ENCODE measurements around the gene MYO10.

The MYO10 gene

GRCh38 chr5:16815432-16815831 is 120.7 kb downstream of the MYO10 start:
- TF ChIP-seq MAX (IDR thresholded peaks at IDR 0.05) (no peak), ZBTB7A (IDR thresholded peaks at IDR 0.05; ENCODE audit: low read depth) (no peak)

- no peak for TF ChIP-seq CREB1 (IDR thresholded peaks at IDR 0.05; ENCODE audit: low read depth)
- TF ChIP-seq TCF12 (IDR thresholded peaks at IDR 0.05; ENCODE audit: low read depth): no peak
- TF ChIP-seq FOXM1 (IDR thresholded peaks at IDR 0.05; ENCODE audit: borderline replicate concordance, low read depth): no peak
- TF ChIP-seq ZBTB7A (IDR thresholded peaks at IDR 0.05; ENCODE audit: low read depth): no peak
- TF ChIP-seq TAF1 (IDR thresholded peaks at IDR 0.05; ENCODE audit: low read depth): no peak
- TF ChIP-seq CEBPB (IDR thresholded peaks at IDR 0.05): no peak
- no peak for TF ChIP-seq EGR1 (IDR thresholded peaks at IDR 0.05)
- TF ChIP-seq TEAD4 (IDR thresholded peaks at IDR 0.05): no peak
Observed at GRCh38 chr5:16812911-16813310, 123.2 kb downstream of the MYO10 start.

- TF ChIP-seq YY1 (IDR thresholded peaks at IDR 0.05; ENCODE audit: low read depth) (no peak), ZBTB7A (IDR thresholded peaks at IDR 0.05; ENCODE audit: low read depth) (no peak), USF1 (IDR thresholded peaks at IDR 0.05) (no peak), CEBPB (IDR thresholded peaks at IDR 0.05) (no peak), TAF1 (IDR thresholded peaks at IDR 0.05; ENCODE audit: low read depth) (no peak), EP300 (IDR thresholded peaks at IDR 0.05; ENCODE audit: borderline replicate concordance) (no peak), REST (IDR thresholded peaks at IDR 0.05; ENCODE audit: low read depth) (no peak), TCF12 (IDR thresholded peaks at IDR 0.05; ENCODE audit: low read depth) (no peak), RAD21 (IDR thresholded peaks at IDR 0.05; ENCODE audit: low read depth) (no peak), MAX (IDR thresholded peaks at IDR 0.05) (no peak), TEAD4 (IDR thresholded peaks at IDR 0.05) (no peak), EGR1 (IDR thresholded peaks at IDR 0.05) (no peak), CREB1 (IDR thresholded peaks at IDR 0.05; ENCODE audit: low read depth) (no peak), NFIC (IDR thresholded peaks at IDR 0.05) (no peak), FOXM1 (IDR thresholded peaks at IDR 0.05; ENCODE audit: borderline replicate concordance, low read depth) (no peak)
Observed at GRCh38 chr5:16812448-16812847, 123.6 kb downstream of the MYO10 start.

GRCh38 chr5:16810208-16810854 is 125.8 kb downstream of the MYO10 start:
- TF ChIP-seq CEBPB (IDR thresholded peaks at IDR 0.05) (no peak), EP300 (IDR thresholded peaks at IDR 0.05; ENCODE audit: borderline replicate concordance) (no peak), EGR1 (IDR thresholded peaks at IDR 0.05) (no peak), TCF12 (IDR thresholded peaks at IDR 0.05; ENCODE audit: low read depth) (no peak), ZBTB7A (IDR thresholded peaks at IDR 0.05; ENCODE audit: low read depth) (no peak), FOXM1 (IDR thresholded peaks at IDR 0.05; ENCODE audit: borderline replicate concordance, low read depth) (no peak), YY1 (IDR thresholded peaks at IDR 0.05; ENCODE audit: low read depth) (no peak), CREB1 (IDR thresholded peaks at IDR 0.05; ENCODE audit: low read depth) (no peak), USF1 (IDR thresholded peaks at IDR 0.05) (no peak), TEAD4 (IDR thresholded peaks at IDR 0.05) (no peak), TAF1 (IDR thresholded peaks at IDR 0.05; ENCODE audit: low read depth) (no peak), NFIC (IDR thresholded peaks at IDR 0.05) (no peak), REST (IDR thresholded peaks at IDR 0.05; ENCODE audit: low read depth) (no peak), MAX (IDR thresholded peaks at IDR 0.05) (no peak)

GRCh38 chr5:16809395-16810207 is 126.5 kb downstream of the MYO10 start:
- TF ChIP-seq NFIC (IDR thresholded peaks at IDR 0.05) (no peak), CEBPB (IDR thresholded peaks at IDR 0.05) (no peak), ZBTB7A (IDR thresholded peaks at IDR 0.05; ENCODE audit: low read depth) (no peak)
